HG03354 (cell line): ENCODE data around the gene PSME3IP1.

Experiments
- ATAC-seq: cut with Tn5 transposase; IDR thresholded peaks from one replicate; pipeline ENCODE4 v1.9.1; 2021; ENCODE audit warnings: mild to moderate bottlenecking; ENCODE audit not compliant: unreplicated experiment, poor library complexity, severe bottlenecking

Gene PSME3IP1

DNA sequence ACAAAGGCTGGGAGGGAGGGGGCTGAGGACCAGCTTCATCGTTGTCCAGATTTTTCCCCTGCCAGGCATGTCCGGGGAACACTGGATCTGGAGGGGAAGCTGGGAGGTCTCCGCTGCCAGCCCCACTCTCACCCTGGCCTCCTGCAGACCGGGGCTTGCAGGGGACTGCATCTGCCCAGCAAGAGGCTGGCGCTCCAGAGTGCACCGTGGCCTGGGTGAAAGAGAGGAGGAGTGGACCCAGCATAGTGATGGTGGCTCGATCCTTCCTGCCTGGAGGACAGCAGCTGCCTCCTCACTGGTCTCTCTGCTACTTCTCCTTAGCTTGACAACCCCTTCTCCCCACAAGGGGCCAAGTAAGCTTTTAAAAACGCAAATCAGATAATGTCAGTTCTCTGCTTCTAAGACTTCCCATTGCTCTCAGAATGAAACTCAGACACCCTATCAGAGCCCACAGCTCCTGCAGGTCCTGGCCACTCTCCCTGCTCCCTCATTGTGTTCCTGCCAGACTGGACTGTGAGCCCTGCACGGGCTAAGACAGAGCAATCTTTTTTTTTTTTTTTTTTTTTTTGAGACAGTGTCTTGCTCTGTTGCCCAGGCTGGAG, 78.4 kb downstream of the PSME3IP1 start:
- ATAC-seq, result no peak

DNA sequence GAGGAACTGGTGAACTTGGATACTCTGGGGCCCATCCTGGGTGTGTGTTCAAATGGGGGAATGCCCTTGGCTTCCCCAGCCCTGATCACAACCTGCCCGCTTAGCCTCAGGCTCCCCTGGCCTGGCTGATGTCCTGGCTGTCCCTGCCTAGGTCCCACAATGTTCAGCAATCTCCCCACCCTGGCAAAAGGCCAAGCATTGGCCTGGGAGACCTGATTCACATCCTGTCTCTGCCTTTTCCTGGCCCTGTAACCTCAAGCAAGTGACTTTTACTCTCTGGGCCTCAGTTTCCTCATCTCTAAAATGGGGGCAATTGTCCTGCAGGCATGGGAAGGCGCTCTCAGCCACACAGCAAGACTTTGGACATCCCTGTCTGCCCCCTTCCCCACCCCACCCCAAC, 79.1 kb downstream of the PSME3IP1 start:
- ATAC-seq, result no peak

DNA sequence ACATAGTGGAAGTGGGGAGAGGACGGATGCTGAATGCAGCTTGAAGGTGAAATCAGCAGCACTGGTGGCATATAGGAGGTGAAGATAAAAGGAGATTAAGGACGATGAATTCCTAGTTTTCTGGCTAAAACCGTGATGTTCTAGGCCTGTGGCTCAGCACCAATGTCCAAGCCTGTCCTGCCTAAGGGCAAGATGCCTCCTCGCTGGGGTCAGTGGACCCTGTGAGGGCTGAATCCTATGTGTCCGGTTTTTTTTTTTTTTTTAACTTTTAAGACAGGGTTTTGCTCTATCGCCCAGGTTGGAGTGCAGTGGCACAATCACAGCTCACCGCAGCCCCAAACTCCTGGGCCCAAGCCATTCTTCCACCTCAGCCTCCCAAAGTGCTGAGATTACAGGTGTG, 80.7 kb downstream of the PSME3IP1 start:
- no peak for ATAC-seq

DNA sequence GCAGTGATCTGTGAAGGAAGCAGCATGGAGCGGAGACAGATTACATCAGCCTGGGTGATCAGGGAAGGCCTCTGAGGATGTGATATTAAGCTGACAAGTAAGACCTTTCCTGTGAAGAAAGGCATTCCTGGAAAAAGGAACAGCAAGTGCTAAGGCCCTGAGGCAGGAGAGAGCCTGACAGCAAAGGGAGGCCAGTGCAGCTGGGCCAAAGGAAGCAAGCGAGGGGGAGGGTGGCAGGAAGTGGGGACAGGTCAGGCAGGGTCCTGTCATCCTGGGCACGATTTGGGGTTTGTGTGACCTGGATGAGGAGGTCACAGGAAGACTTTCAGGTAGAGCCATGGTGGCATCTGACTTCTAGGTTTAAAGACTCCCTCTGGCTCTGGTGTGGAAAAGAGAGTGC, 81.1 kb downstream of the PSME3IP1 start:
- no peak for ATAC-seq

DNA sequence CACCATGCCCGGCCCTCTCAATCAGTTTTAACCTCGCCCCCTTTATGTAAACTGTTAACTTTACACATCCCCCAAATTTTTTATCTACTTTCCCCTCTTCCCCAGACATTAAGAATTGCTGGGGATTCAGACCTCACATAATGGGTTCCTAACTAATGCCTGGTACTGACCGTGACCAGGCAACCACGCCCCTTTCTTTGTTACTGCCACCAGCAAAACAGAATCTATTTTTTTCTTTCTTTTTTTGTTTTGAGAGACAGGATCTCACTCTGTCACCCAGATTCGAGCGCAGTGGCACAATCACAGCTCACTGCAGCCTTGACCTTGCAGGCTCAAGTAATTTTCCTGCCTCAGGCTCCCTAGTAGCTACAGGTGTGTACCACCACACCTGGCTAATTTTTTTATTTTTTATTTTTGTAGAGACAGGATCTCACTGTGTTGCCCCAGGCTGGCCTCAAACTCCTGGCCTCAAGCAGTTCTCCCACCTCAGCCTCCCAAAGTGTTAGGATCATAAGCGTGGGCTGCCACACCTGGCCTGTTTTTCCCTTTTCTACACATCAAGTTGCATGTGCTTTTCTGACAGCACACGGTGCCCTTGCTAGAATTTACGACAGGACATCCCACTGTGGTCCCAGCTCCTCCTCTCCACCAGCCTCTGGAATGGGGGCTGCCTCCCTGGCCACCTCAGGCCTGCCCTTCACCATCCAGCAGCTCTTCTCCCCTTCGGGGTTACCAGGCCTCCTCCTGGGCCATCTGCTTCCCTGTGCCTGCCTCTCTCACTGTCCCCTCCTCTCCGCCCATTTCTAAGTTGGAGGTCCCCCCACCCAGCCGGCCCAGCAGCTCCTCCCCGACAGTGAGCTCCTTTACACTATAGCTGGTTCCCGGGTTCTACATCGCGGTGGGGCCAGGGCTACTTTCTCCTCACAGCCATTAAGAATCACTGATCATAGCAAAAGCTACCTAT, 82.7 kb downstream of the PSME3IP1 start:
- ATAC-seq, result no peak
